HepG2 (cell line): ENCODE measurements around the gene MBD2. TPM values are rescaled to one million over a fixed set of nuclear protein-coding genes. Genes with fewer than 3 reads are reported as not detected.

Source experiments
- BHLHE40 ChIP-seq: IDR thresholded peaks from 2 replicates; pipeline ENCODE4 v1.6.1; 2011; ENCODE audit warnings: low read length, improper control_type of control experiment
- ETV5 ChIP-seq: IDR thresholded peaks from 2 replicates; pipeline ENCODE4 v1.6.1; 2018; ENCODE audit warnings: missing biosample characterization, missing genetic modification reagents, inconsistent platforms, borderline replicate concordance
- FLYWCH1 ChIP-seq: sonication (generic); formaldehyde crosslinking; IDR thresholded peaks from 2 replicates; pipeline ENCODE4 v1.8.1; 2023; ENCODE audit warnings: mild to moderate bottlenecking, missing genetic modification reagents
- FOXC1 ChIP-seq: sonication (generic); formaldehyde crosslinking; IDR thresholded peaks from 2 replicates; pipeline ENCODE4 v1.8.0; 2022; ENCODE audit warnings: mild to moderate bottlenecking, missing genetic modification reagents, borderline replicate concordance
- IRF2 ChIP-seq: IDR thresholded peaks from 2 replicates; pipeline ENCODE4 v1.6.1; 2018; ENCODE audit warnings: missing genetic modification reagents, missing compliant biosample characterization
- JDP2 ChIP-seq: sonication (generic); formaldehyde crosslinking; IDR thresholded peaks from 2 replicates; pipeline ENCODE4 v1.8.1; 2022; ENCODE audit warnings: missing genetic modification reagents, borderline replicate concordance
- KLF9 ChIP-seq: IDR thresholded peaks from 2 replicates; pipeline ENCODE4 v1.6.1; 2016; ENCODE audit warnings: low read depth
- LCORL ChIP-seq, 2 experiments: fragments of 450-650 bp in 1 of 2; sonication (generic) in 1 of 2; formaldehyde crosslinking in 1 of 2; IDR thresholded peaks; 2 replicates each; pipeline versions ENCODE4 v1.5.0 to v1.6.1; 2017 to 2020; ENCODE audit warnings: antibody characterized with exemption in 1 of 2, missing genetic modification reagents in 1 of 2
- MXD3 ChIP-seq: IDR thresholded peaks from 2 replicates; pipeline ENCODE4 v1.6.1; 2016; ENCODE audit warnings: mild to moderate bottlenecking, missing biosample characterization, missing genetic modification reagents
- NCOR1 ChIP-seq: fragments of 200-600 bp; sonication (generic); IDR thresholded peaks from 2 replicates; pipeline ENCODE4 v1.7.0; 2017; ENCODE audit warnings: antibody characterized with exemption, low read length, borderline replicate concordance
- POLR2AphosphoS5 ChIP-seq: IDR thresholded peaks from 2 replicates; pipeline ENCODE4 v1.6.1; 2012; ENCODE audit warnings: low read depth, low read length
- POLR2G ChIP-seq: fragments of 200-400 bp; formaldehyde crosslinking; IDR thresholded peaks from 2 replicates; pipeline ENCODE4 v1.6.1; 2018; ENCODE audit warnings: mild to moderate bottlenecking, low read depth, low read length, moderate library complexity
- SMAD1 ChIP-seq: sonication (generic); formaldehyde crosslinking; IDR thresholded peaks from 2 replicates; pipeline ENCODE4 v1.4.0; 2020; ENCODE audit warnings: missing genetic modification reagents, low read depth, mild to moderate bottlenecking, borderline replicate concordance
- SPEN ChIP-seq: sonication (generic); formaldehyde crosslinking; IDR thresholded peaks from 2 replicates; pipeline ENCODE4 v1.5.1; 2020; ENCODE audit warnings: low read depth, mild to moderate bottlenecking, missing genetic modification reagents
- SUZ12 ChIP-seq: fragments of 150-350 bp; IDR thresholded peaks from 2 replicates; pipeline ENCODE4 v1.6.1; 2014; ENCODE audit warnings: low read depth, low read length
- ZNF780A ChIP-seq: sonication (generic); formaldehyde crosslinking; IDR thresholded peaks from 2 replicates; pipeline ENCODE4 v1.8.0; 2022; ENCODE audit warnings: mild to moderate bottlenecking, missing genetic modification reagents, moderate library complexity
- ZSCAN22 ChIP-seq: sonication (generic); formaldehyde crosslinking; IDR thresholded peaks from 2 replicates; pipeline ENCODE4 v1.4.0; 2020; ENCODE audit warnings: mild to moderate bottlenecking, missing genetic modification reagents
- polyA plus RNA-seq, 8 experiments: library from polyadenylated mRNA; depleted of rRNA in 3 of 8; stranded (reverse) in 7 of 8; unstranded in 1 of 8; fragments of >200 nt; fragmentation: Illumina TruSeq in 4 of 8; extraction: Trizol in 4 of 8; gene quantifications; 2 replicates each; pipeline versions ENCODE4 v1.2.1 to v1.2.3, GENCODE V29; 2011 to 2016; ENCODE audit warnings: low read depth in 4 of 8, missing spikeins in 1 of 8, mixed read lengths in 1 of 8; ENCODE audit not compliant: insufficient read depth in 1 of 8
- total RNA-seq, 5 experiments: library from RNA; depleted of rRNA; stranded (reverse); fragments of >200 nt; fragmentation: Illumina TruSeq; extraction: Trizol; gene quantifications; 2 replicates each; pipeline ENCODE4 v1.2.3, GENCODE V29; 2016; ENCODE audit warnings: low read depth in 1 of 5
- TF ChIP-seq, protein P1 (sequence below): sonication (generic); formaldehyde crosslinking; IDR thresholded peaks from 2 replicates; pipeline ENCODE4 v1.5.0; 2020; ENCODE audit warnings: missing genetic modification reagents, mild to moderate bottlenecking, borderline replicate concordance
- TF ChIP-seq, protein P2 (sequence below): sonication (generic); formaldehyde crosslinking; IDR thresholded peaks from 2 replicates; pipeline ENCODE4 v1.4.0; 2020; ENCODE audit warnings: missing genetic modification reagents
- TF ChIP-seq, protein P3 (sequence below): sonication (generic); formaldehyde crosslinking; conservative IDR thresholded peaks from 2 replicates; pipeline ENCODE4 v1.4.0; 2020; ENCODE audit warnings: missing genetic modification reagents
- TF ChIP-seq, protein P4 (sequence below): sonication (generic); formaldehyde crosslinking; conservative IDR thresholded peaks from 2 replicates; pipeline ENCODE4 v1.4.0; 2020; ENCODE audit warnings: mild to moderate bottlenecking, missing genetic modification reagents, moderate library complexity

The MBD2 gene
- total and polyA plus RNA-seq, 2 of the 13 experiments (the other 11 are each of a cell fraction or from before 2014, with no cell fraction given), result 19.1 to 38.5 TPM

- TF ChIP-seq ZNF780A (CRISPR knock-in tag) (no peak), BHLHE40 (peak; percentile 35; the same call in 1 of the 2 replicates), LCORL (IDR thresholded peaks at IDR 0.05) (no peak), LCORL (CRISPR knock-in tag; IDR thresholded peaks at IDR 0.05) (0 out of 2 replicates have a peak, but pooled peaks have one; percentile 51), POLR2AphosphoS5 (peak; percentile 56), JDP2 (no peak), POLR2G (peak; percentile 66), ZSCAN22 (CRISPR knock-in tag) (no peak), ETV5 (CRISPR knock-in tag) (no peak), SPEN (CRISPR knock-in tag) (no peak), FOXC1 (CRISPR knock-in tag) (no peak), MXD3 (CRISPR knock-in tag) (no peak), IRF2 (CRISPR knock-in tag) (peak; percentile 78; the same call in 1 of the 2 replicates), KLF9 (CRISPR knock-in tag) (no peak), SMAD1 (CRISPR knock-in tag) (no peak), SUZ12 (no peak), NCOR1 (peak; percentile 66), FLYWCH1 (no peak)
- TF ChIP-seq, protein P1, sequence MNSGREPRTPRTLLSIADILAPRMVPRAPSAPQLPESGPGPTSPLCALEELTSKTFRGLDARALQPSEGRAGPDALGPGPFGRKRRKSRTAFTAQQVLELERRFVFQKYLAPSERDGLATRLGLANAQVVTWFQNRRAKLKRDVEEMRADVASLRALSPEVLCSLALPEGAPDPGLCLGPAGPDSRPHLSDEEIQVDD, result no peak
- TF ChIP-seq, protein P2, sequence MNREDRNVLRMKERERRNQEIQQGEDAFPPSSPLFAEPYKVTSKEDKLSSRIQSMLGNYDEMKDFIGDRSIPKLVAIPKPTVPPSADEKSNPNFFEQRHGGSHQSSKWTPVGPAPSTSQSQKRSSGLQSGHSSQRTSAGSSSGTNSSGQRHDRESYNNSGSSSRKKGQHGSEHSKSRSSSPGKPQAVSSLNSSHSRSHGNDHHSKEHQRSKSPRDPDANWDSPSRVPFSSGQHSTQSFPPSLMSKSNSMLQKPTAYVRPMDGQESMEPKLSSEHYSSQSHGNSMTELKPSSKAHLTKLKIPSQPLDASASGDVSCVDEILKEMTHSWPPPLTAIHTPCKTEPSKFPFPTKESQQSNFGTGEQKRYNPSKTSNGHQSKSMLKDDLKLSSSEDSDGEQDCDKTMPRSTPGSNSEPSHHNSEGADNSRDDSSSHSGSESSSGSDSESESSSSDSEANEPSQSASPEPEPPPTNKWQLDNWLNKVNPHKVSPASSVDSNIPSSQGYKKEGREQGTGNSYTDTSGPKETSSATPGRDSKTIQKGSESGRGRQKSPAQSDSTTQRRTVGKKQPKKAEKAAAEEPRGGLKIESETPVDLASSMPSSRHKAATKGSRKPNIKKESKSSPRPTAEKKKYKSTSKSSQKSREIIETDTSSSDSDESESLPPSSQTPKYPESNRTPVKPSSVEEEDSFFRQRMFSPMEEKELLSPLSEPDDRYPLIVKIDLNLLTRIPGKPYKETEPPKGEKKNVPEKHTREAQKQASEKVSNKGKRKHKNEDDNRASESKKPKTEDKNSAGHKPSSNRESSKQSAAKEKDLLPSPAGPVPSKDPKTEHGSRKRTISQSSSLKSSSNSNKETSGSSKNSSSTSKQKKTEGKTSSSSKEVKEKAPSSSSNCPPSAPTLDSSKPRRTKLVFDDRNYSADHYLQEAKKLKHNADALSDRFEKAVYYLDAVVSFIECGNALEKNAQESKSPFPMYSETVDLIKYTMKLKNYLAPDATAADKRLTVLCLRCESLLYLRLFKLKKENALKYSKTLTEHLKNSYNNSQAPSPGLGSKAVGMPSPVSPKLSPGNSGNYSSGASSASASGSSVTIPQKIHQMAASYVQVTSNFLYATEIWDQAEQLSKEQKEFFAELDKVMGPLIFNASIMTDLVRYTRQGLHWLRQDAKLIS (CRISPR knock-in tag), result no peak
- TF ChIP-seq, protein P3, sequence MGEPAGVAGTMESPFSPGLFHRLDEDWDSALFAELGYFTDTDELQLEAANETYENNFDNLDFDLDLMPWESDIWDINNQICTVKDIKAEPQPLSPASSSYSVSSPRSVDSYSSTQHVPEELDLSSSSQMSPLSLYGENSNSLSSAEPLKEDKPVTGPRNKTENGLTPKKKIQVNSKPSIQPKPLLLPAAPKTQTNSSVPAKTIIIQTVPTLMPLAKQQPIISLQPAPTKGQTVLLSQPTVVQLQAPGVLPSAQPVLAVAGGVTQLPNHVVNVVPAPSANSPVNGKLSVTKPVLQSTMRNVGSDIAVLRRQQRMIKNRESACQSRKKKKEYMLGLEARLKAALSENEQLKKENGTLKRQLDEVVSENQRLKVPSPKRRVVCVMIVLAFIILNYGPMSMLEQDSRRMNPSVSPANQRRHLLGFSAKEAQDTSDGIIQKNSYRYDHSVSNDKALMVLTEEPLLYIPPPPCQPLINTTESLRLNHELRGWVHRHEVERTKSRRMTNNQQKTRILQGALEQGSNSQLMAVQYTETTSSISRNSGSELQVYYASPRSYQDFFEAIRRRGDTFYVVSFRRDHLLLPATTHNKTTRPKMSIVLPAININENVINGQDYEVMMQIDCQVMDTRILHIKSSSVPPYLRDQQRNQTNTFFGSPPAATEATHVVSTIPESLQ (CRISPR knock-in tag), result no peak
- TF ChIP-seq, protein P4, sequence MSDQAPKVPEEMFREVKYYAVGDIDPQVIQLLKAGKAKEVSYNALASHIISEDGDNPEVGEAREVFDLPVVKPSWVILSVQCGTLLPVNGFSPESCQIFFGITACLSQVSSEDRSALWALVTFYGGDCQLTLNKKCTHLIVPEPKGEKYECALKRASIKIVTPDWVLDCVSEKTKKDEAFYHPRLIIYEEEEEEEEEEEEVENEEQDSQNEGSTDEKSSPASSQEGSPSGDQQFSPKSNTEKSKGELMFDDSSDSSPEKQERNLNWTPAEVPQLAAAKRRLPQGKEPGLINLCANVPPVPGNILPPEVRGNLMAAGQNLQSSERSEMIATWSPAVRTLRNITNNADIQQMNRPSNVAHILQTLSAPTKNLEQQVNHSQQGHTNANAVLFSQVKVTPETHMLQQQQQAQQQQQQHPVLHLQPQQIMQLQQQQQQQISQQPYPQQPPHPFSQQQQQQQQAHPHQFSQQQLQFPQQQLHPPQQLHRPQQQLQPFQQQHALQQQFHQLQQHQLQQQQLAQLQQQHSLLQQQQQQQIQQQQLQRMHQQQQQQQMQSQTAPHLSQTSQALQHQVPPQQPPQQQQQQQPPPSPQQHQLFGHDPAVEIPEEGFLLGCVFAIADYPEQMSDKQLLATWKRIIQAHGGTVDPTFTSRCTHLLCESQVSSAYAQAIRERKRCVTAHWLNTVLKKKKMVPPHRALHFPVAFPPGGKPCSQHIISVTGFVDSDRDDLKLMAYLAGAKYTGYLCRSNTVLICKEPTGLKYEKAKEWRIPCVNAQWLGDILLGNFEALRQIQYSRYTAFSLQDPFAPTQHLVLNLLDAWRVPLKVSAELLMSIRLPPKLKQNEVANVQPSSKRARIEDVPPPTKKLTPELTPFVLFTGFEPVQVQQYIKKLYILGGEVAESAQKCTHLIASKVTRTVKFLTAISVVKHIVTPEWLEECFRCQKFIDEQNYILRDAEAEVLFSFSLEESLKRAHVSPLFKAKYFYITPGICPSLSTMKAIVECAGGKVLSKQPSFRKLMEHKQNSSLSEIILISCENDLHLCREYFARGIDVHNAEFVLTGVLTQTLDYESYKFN (CRISPR knock-in tag), result peak; percentile 97
Observed at GRCh38 chr18:54254265-54254758, 29.8 kb upstream of the MBD2 start (continued).
